Esophagus squamous epithelium (tissue), 5 donors: Measurements from ENCODE around the gene GATAD2A. TPM values are rescaled to one million over a fixed set of nuclear protein-coding genes. Genes with fewer than 3 reads are reported as not detected.

Experiments used
- DNase-seq: peaks from one replicate; lab custom pipeline; 2025; lab: John Stamatoyannopoulos, UW
- H3K27ac ChIP-seq, 4 donors: fragments of 200-600 bp; sonication (generic); one replicate each; pipeline ENCODE4 v1.5.1; 2016 to 2019; ENCODE audit warnings: mild to moderate bottlenecking in 1 of 4
- H3K27me3 ChIP-seq, 4 donors: fragments of 200-600 bp; sonication (generic); 1 replicate in 3 of 4; 2 replicates in 1 of 4; pipeline versions ENCODE4 v1.5.1 to v1.6.0; 2017 to 2021; ENCODE audit warnings: antibody characterized with exemption in 1 of 4
- H3K36me3 ChIP-seq, 3 donors: fragments of 200-600 bp; sonication (generic); one replicate each; pipeline ENCODE4 v1.5.1; 2016 to 2019
- H3K4me1 ChIP-seq, 3 donors: fragments of 200-600 bp; sonication (generic); one replicate each; pipeline ENCODE4 v1.5.1; 2017 to 2019
- H3K4me3 ChIP-seq, 4 donors: fragments of 200-600 bp; sonication (generic); 1 replicate in 3 of 4; 2 replicates in 1 of 4; pipeline ENCODE4 v1.5.1; 2016 to 2019; ENCODE audit warnings: mild to moderate bottlenecking in 2 of 4, moderate library complexity in 1 of 4
- H3K9me3 ChIP-seq, 3 donors: fragments of 200-600 bp; sonication (generic); one replicate each; pipeline ENCODE4 v1.5.1; 2016 to 2019
- POLR2A ChIP-seq, 4 donors: fragments of 450-650 bp; IDR thresholded peaks; one replicate each; pipeline ENCODE4 v1.6.1; 2017; ENCODE audit warnings: antibody characterized with exemption in 4 of 4, mild to moderate bottlenecking in 4 of 4, moderate library complexity in 3 of 4
- WGBS, 2 donors: methylation state at CpG; one replicate each; pipeline ENCODE4 v1.1.5; 2018; 5-methylcytosine and 5-hydroxymethylcytosine counted together
- intact Hi-C: fragments of 100-400 bp; cut with DNase I; formaldehyde crosslinking; loops from one replicate; pipeline ENCODE4 v1.15.0; 2022
- total RNA-seq, 4 donors: library from RNA; depleted of rRNA; stranded (reverse); fragments of >200 nt; gene quantifications; one replicate each; pipeline ENCODE4 v1.1.0, GENCODE V29; 2016
- TF ChIP-seq, protein P1 (sequence below), 6 experiments: fragments of 450-650 bp in 4 of 6; fragments of 200-600 bp in 2 of 6; sonication (generic) in 2 of 6; IDR thresholded peaks; one replicate each; pipeline ENCODE4 v1.5.1; 2016 to 2019; ENCODE audit warnings: antibody characterized with exemption in 6 of 6, mild to moderate bottlenecking in 4 of 6, moderate library complexity in 4 of 6
- donor health status: DM: yes; HTN: yes; CAD: no.

Gene GATAD2A
- total RNA-seq, 4 donors from 2014 or later, result 39.7 to 81.4 (median 41.6) TPM

DNA sequence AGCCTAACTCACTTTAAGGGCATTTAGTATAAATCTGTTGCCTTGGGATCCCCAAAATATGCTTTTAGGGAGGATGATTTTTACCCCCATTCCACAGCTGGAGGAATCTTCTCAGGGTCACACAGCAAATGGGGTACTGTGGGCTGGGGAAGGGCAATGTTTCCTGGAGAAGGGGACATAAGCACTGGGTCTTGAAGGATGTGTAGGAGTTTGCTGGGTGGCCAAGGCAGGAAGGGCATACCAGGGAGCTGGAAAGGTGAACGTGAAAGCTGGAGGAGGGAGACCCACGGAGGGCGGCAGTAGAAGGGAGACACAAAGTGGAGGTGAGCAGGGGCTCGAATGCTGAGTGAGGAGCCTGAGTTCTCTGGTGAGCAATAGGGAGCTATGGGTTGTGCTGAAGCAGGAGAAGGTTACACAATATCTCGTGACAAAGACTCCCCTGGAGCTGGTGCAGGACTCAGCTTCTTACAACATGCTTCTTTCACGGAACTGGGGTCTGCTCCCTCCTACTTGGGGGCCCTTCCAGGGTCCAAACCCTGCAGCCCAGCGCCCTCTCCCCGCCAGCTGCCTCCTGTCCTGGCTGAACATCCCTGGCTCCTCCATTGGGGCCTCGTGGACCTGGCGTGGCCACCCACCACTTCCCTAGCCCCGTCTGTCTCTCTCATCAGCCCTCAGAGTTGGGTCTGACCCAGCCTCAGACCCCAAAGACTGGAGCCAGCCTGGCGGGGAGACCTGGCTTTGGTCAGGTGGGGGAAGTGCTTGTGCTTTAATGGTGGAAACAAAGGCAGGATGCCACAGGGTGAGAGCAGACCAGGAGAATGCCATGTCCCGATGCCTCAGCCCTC is 143.7 kb downstream of the GATAD2A start:
- no peaks in the 10 kb centered on the region for H3K36me3 ChIP-seq
- WGBS, 2 donors, result 49 to 58% methylated on average over 6 to 12 of the region's 13 CpGs
- no peak overlapping the region for H3K27ac ChIP-seq
- intact Hi-C loops, result loop anchor here (10.0 kb wide), 1 partner anchor 726 kb away; no protein-coding TSS in a partner anchor
- H3K4me1 ChIP-seq, result peaks cover 0 to 6% (median 4%) of the 10 kb centered on the region in 3 donors
- no peak overlapping the region for H3K4me3 ChIP-seq
- no peak for DNase-seq
- H3K27me3 ChIP-seq, result peaks cover 0 to 72% (median 0%) of the 10 kb centered on the region in 4 donors
- no peaks in the 10 kb centered on the region for H3K9me3 ChIP-seq
- TF ChIP-seq, protein P1, sequence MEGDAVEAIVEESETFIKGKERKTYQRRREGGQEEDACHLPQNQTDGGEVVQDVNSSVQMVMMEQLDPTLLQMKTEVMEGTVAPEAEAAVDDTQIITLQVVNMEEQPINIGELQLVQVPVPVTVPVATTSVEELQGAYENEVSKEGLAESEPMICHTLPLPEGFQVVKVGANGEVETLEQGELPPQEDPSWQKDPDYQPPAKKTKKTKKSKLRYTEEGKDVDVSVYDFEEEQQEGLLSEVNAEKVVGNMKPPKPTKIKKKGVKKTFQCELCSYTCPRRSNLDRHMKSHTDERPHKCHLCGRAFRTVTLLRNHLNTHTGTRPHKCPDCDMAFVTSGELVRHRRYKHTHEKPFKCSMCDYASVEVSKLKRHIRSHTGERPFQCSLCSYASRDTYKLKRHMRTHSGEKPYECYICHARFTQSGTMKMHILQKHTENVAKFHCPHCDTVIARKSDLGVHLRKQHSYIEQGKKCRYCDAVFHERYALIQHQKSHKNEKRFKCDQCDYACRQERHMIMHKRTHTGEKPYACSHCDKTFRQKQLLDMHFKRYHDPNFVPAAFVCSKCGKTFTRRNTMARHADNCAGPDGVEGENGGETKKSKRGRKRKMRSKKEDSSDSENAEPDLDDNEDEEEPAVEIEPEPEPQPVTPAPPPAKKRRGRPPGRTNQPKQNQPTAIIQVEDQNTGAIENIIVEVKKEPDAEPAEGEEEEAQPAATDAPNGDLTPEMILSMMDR (IDR thresholded peaks at IDR 0.05), result no peak
- no peak for TF ChIP-seq POLR2A (IDR thresholded peaks at IDR 0.05)

DNA sequence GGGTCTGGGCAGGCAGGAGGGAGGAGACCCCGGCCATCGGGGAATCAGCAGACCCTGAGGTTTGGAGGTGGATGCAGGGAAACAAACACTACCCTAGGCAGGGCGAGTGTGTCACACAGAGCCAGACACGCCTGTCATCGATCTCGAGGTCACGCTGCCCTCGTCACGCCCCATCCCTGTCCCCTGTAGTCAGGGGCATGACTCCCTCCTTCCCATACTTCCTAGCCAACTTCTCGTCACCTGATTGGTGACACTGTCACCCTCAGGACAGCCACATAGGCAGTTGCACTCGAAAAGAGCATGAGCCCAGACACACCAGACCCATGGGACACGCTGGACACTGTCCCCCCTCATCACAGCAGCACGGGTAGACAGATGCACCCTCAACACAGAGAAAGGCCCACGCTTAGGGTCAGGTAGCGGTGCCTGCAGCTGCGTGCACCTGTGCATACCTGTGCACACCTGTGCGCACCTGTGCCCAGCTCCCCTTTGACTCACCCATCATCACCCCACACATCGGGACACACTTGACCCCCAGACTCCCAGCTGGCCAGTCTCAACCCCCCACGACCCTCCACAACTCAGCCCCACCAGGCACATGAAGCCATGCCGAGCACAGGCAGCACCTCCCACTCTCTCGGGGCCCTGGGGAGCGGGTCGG is 144.5 kb downstream of the GATAD2A start:
- intact Hi-C loops, result loop anchor here (10.0 kb wide), 1 partner anchor 725 kb away; no protein-coding TSS in a partner anchor
- Histone ChIP-seq H3K9me3 (no peaks in the 10 kb centered on the region), H3K27me3 (peaks cover 0 to 70% (median 0%) of the 10 kb centered on the region in 4 donors), H3K27ac (no peak overlapping the region), H3K4me1 (peaks cover 0 to 6% (median 4%) of the 10 kb centered on the region in 3 donors), H3K4me3 (no peak overlapping the region), H3K36me3 (no peaks in the 10 kb centered on the region)
- no peak for DNase-seq
- WGBS, 2 donors, result 55 to 69% methylated on average over 2 to 15 of the region's 23 CpGs
- TF ChIP-seq, protein P1 (IDR thresholded peaks at IDR 0.05), result no peak
- TF ChIP-seq POLR2A (IDR thresholded peaks at IDR 0.05), result no peak

DNA sequence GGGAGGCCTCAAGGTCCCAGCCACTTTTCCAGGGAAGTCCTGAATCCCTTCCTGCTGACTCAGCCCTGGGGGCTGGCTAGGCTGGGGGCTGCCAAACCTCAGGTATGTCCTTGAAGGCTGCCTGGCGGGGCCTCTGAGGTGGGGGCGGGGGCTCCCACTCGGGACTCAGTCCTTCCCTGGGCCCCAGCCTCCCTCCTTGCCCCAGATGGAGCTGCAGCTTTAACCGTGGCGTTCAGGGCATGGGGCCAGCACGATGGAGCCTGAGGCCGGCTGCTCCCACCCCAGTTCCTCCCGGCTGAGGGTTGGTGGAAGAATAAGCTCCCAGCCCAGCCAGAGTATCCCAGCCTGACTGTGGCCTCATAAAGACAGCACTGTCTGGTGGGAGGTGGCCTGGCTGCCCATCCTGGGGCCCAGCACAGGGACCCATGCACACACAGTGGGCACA is 145.0 kb downstream of the GATAD2A start:
- no peak for TF ChIP-seq POLR2A (IDR thresholded peaks at IDR 0.05)
- TF ChIP-seq, protein P1 (IDR thresholded peaks at IDR 0.05), result no peak
- DNase-seq, result no peak
- WGBS, 2 donors, result no CpG with 5 or more reads among the region's 8 CpGs
- no peaks in the 10 kb centered on the region for H3K9me3 ChIP-seq
- H3K4me1 ChIP-seq, result peaks cover 0 to 6% (median 4%) of the 10 kb centered on the region in 3 donors
- no peak overlapping the region for H3K4me3 ChIP-seq
- intact Hi-C loops, result no loop called here
- no peaks in the 10 kb centered on the region for H3K36me3 ChIP-seq
- H3K27ac ChIP-seq, result no peak overlapping the region
- H3K27me3 ChIP-seq, result peaks cover 0 to 65% (median 0%) of the 10 kb centered on the region in 4 donors

DNA sequence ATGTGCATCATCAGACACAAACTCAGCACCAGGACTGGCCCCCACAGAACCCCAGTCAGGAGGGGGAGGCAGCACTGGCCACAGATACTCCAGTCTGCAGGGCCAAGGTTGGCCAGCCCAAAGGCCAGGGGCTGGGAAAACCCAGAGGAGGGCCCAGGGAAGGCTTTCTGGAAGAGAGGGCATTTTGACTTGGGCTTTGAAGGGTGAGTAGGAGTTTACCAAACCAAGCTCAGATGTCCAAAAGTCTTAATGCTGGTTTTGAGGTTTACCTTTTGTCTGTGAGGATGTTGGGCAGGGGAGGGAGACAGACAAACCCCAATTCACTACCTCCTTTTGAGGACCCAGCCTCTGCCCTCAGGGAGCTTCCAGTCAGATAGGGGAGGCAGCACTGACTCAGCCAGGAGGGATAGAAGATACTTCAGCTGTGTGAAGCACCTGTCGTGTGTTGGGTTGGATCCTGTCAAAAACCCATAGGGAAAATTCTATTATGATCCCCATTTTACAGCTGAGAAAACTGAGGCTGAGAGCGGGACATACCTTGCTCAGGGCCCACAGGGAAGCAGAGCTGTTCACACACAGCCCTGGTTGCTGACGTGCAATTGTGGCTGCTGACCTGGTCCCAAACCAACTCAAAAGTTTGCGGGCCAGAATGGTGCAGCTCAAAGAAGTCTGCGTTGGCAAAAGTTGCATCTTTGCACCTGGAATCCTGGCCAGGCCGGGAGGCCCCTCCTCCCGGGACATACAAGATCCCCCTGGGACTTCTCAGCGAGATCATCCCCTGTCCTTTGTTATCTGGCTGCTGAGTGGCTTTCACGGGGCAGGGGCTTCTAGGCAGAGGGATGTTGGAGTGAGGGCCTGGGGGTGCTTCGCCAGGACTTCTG is 145.7 kb downstream of the GATAD2A start:
- DNase-seq, result no peak
- no peaks in the 10 kb centered on the region for H3K36me3 ChIP-seq
- WGBS, 2 donors, result 65 to 75% methylated on average over 4 to 7 of the region's 10 CpGs
- peaks cover 0 to 6% (median 4%) of the 10 kb centered on the region in 3 donors for H3K4me1 ChIP-seq
- intact Hi-C loops, result no loop called here
- TF ChIP-seq, protein P1 (IDR thresholded peaks at IDR 0.05), result no peak
- TF ChIP-seq POLR2A (IDR thresholded peaks at IDR 0.05), result no peak
- no peak overlapping the region for H3K27ac ChIP-seq
- H3K27me3 ChIP-seq, result peaks cover 0 to 58% (median 0%) of the 10 kb centered on the region in 4 donors
- H3K4me3 ChIP-seq, result no peak overlapping the region
- no peaks in the 10 kb centered on the region for H3K9me3 ChIP-seq
